Pons (tissue), 1 donor: ENCODE measurements around the gene SHBG.
A peak's percentile ranks its signal among the peaks of the same experiment; 100 is the strongest.

Source experiments
- DNase-seq: peaks from one replicate; pipeline ENCODE4 v3.0.0-alpha.2; 2016; ENCODE audit warnings: low spot score

Gene SHBG

GRCh38 chr17:7647018-7647417 lies 17.1 kb downstream of the SHBG start:
- DNase-seq: no peak

- peak; percentile 55 for DNase-seq
Observed at GRCh38 chr17:7650509-7651096, 20.7 kb downstream of the SHBG start, which contains the start of gene ATP1B2. Gene ATP1B2 (plus strand): TSS chr17:7650926. CDS start chr17:7651519, 593 bp downstream.

- DNase-seq: no peak
Observed at GRCh38 chr17:7651097-7651664, 21.2 kb downstream of the SHBG start.

- DNase-seq: no peak
Observed at GRCh38 chr17:7651665-7652387, 21.9 kb downstream of the SHBG start.

- no peak for DNase-seq
Observed at GRCh38 chr17:7652388-7653356, 22.7 kb downstream of the SHBG start.

- DNase-seq: no peak
Observed at GRCh38 chr17:7654832-7655540, 25.1 kb downstream of the SHBG start.

- DNase-seq: no peak
Observed at GRCh38 chr17:7655541-7655840, 25.6 kb downstream of the SHBG start.

- DNase-seq: peak; percentile 61
Observed at GRCh38 chr17:7656958-7657609, 27.1 kb downstream of the SHBG start.

- peak; percentile 82 for DNase-seq
Observed at GRCh38 chr17:7667656-7668406, 37.9 kb downstream of the SHBG start.

- DNase-seq: no peak
Observed at GRCh38 chr17:7668482-7668881, 38.5 kb downstream of the SHBG start.

GRCh38 chr17:7673239-7673638 lies 43.3 kb downstream of the SHBG start:
- DNase-seq: no peak

GRCh38 chr17:7674934-7675333 lies 45.0 kb downstream of the SHBG start:
- DNase-seq: no peak

- no peak for DNase-seq
Observed at GRCh38 chr17:7676533-7676932, 46.6 kb downstream of the SHBG start.

GRCh38 chr17:7677388-7678067 lies 47.6 kb downstream of the SHBG start:
- DNase-seq: no peak
